Measurements from ENCODE around the gene DUSP12.

DNA sequence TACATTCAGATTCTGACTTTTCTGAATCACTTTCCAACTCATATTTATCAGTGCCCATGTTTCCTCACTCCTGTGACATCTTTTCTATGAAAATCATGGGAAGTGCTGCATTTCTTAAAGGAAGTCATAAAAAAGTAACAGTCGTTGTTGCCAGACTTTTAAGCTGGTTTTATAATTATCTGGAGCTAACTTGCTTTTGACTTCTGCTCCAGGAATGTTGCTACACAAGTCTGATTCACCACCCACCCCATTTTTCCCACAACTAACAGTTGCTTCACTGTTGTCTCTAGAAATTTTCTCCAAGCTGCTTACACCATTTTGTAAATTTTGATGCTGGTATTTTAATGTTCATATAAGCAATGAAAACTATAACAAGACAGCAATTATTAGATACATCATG is 16.1 kb upstream of the DUSP12 start:
- TF ChIP-seq, protein P1, sequence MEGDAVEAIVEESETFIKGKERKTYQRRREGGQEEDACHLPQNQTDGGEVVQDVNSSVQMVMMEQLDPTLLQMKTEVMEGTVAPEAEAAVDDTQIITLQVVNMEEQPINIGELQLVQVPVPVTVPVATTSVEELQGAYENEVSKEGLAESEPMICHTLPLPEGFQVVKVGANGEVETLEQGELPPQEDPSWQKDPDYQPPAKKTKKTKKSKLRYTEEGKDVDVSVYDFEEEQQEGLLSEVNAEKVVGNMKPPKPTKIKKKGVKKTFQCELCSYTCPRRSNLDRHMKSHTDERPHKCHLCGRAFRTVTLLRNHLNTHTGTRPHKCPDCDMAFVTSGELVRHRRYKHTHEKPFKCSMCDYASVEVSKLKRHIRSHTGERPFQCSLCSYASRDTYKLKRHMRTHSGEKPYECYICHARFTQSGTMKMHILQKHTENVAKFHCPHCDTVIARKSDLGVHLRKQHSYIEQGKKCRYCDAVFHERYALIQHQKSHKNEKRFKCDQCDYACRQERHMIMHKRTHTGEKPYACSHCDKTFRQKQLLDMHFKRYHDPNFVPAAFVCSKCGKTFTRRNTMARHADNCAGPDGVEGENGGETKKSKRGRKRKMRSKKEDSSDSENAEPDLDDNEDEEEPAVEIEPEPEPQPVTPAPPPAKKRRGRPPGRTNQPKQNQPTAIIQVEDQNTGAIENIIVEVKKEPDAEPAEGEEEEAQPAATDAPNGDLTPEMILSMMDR (IDR thresholded peaks at IDR 0.05) = no peak
- no peak for TF ChIP-seq POLR2A (IDR thresholded peaks at IDR 0.05)

All from Peyer's patch (tissue), 4 donors.